HEK293 (cell line): ENCODE data around the gene SLC35G6.

Experiments used
- CTCF ChIA-PET: fragments of 350-600 bp; formaldehyde crosslinking; extraction: SDS; loops from one replicate; lab custom pipeline; 2021; ENCODE audit warnings: antibody characterized with exemption; lab: Yijun Ruan, JAX
- POLR2A ChIA-PET: fragments of 300-600 bp; formaldehyde crosslinking; extraction: SDS; loops from one replicate; lab custom pipeline; 2020; ENCODE audit warnings: antibody characterized with exemption, inconsistent platforms; lab: Yijun Ruan, JAX
- H3K27ac ChIP-seq: fragments of 200-500 bp; sonication (Bioruptor generic); 2 replicates; pipeline ENCODE4 v1.5.1; 2014; ENCODE audit warnings: low read depth, low read length, control low read depth, inconsistent platforms; ENCODE audit errors: extremely low read depth
- H3K36me3 ChIP-seq, 2 experiments: fragments of 200-500 bp in 1 of 2; sonication (Bioruptor generic) in 1 of 2; 1 replicate in 1 of 2; 2 replicates in 1 of 2; pipeline ENCODE4 v1.5.1; 2014 to 2017; ENCODE audit warnings: inconsistent platforms in 2 of 2, low read length in 2 of 2; ENCODE audit not compliant: control insufficient read depth in 2 of 2, insufficient read depth in 1 of 2
- H3K4me1 ChIP-seq: fragments of 200-500 bp; sonication (Bioruptor generic); 2 replicates; pipeline ENCODE4 v1.5.1; 2014; ENCODE audit warnings: mild to moderate bottlenecking, low read length, inconsistent platforms; ENCODE audit not compliant: control insufficient read depth, insufficient read depth
- H3K4me3 ChIP-seq: 2 replicates; pipeline ENCODE4 v1.5.1; 2011; ENCODE audit warnings: low read depth, mild to moderate bottlenecking, control low read depth, low read length, moderate library complexity
- H3K9me3 ChIP-seq: fragments of 200-500 bp; sonication (Bioruptor generic); 2 replicates; pipeline ENCODE4 v1.5.1; 2014; ENCODE audit warnings: low read depth, low read length, inconsistent platforms; ENCODE audit not compliant: control insufficient read depth, insufficient read depth
- KLF10 ChIP-seq: fragments of 450-650 bp; IDR thresholded peaks from 2 replicates; pipeline ENCODE4 v1.5.1; 2018; ENCODE audit warnings: missing biosample characterization, mild to moderate bottlenecking, missing genetic modification characterization
- SALL2 ChIP-seq: fragments of 450-650 bp; formaldehyde crosslinking; IDR thresholded peaks from 2 replicates; pipeline ENCODE4 v1.5.0; 2017; ENCODE audit warnings: missing biosample characterization, mild to moderate bottlenecking, missing genetic modification characterization, borderline replicate concordance
- ZBTB21 ChIP-seq: fragments of 450-650 bp; formaldehyde crosslinking; IDR thresholded peaks from 2 replicates; pipeline ENCODE4 v1.5.1; 2017; ENCODE audit warnings: missing biosample characterization, missing genetic modification characterization
- ZNF175 ChIP-seq: fragments of 450-650 bp; formaldehyde crosslinking; IDR thresholded peaks from 2 replicates; pipeline ENCODE4 v1.5.1; 2016; ENCODE audit warnings: missing biosample characterization, missing genetic modification characterization
- ZNF280D ChIP-seq: fragments of 450-650 bp; formaldehyde crosslinking; IDR thresholded peaks from 2 replicates; pipeline ENCODE4 v1.5.1; 2016; ENCODE audit warnings: missing biosample characterization, missing genetic modification characterization
- ZNF302 ChIP-seq: fragments of 450-650 bp; formaldehyde crosslinking; IDR thresholded peaks from 2 replicates; pipeline ENCODE4 v1.5.1; 2016; ENCODE audit warnings: missing biosample characterization, missing genetic modification characterization, low read depth
- ZNF335 ChIP-seq: fragments of 450-650 bp; formaldehyde crosslinking; conservative IDR thresholded peaks from 2 replicates; pipeline ENCODE4 v1.5.1; 2016; ENCODE audit warnings: missing biosample characterization, missing genetic modification characterization
- ZNF350 ChIP-seq: fragments of 450-650 bp; formaldehyde crosslinking; IDR thresholded peaks from 2 replicates; pipeline ENCODE4 v1.5.0; 2017; ENCODE audit warnings: missing biosample characterization, mild to moderate bottlenecking, missing genetic modification characterization
- ZNF354C ChIP-seq: fragments of 450-650 bp; formaldehyde crosslinking; IDR thresholded peaks from 2 replicates; pipeline ENCODE4 v1.5.1; 2016; ENCODE audit warnings: missing biosample characterization, missing genetic modification characterization, low read depth, borderline replicate concordance
- ZNF366 ChIP-seq: fragments of 450-650 bp; formaldehyde crosslinking; conservative IDR thresholded peaks from 2 replicates; pipeline ENCODE4 v1.5.1; 2016; ENCODE audit warnings: missing biosample characterization, missing genetic modification characterization
- ZNF404 ChIP-seq: fragments of 450-650 bp; formaldehyde crosslinking; IDR thresholded peaks from 2 replicates; pipeline ENCODE4 v1.5.1; 2017; ENCODE audit warnings: missing biosample characterization, missing genetic modification characterization
- ZNF416 ChIP-seq: fragments of 450-650 bp; formaldehyde crosslinking; IDR thresholded peaks from 2 replicates; pipeline ENCODE4 v1.5.1; 2016; ENCODE audit warnings: missing biosample characterization, missing genetic modification characterization
- ZNF48 ChIP-seq: fragments of 450-650 bp; formaldehyde crosslinking; IDR thresholded peaks from 2 replicates; pipeline ENCODE4 v1.5.1; 2016; ENCODE audit warnings: missing biosample characterization, missing genetic modification characterization
- ZNF530 ChIP-seq: fragments of 450-650 bp; formaldehyde crosslinking; IDR thresholded peaks from 2 replicates; pipeline ENCODE4 v1.5.1; 2016; ENCODE audit warnings: low read depth, missing biosample characterization, missing genetic modification characterization
- ZNF560 ChIP-seq: fragments of 450-650 bp; formaldehyde crosslinking; IDR thresholded peaks from 2 replicates; pipeline ENCODE4 v1.5.1; 2017; ENCODE audit warnings: missing biosample characterization, missing genetic modification characterization, borderline replicate concordance
- ZNF600 ChIP-seq: fragments of 450-650 bp; formaldehyde crosslinking; IDR thresholded peaks from 2 replicates; pipeline ENCODE4 v1.5.1; 2016; ENCODE audit warnings: missing biosample characterization, missing genetic modification characterization
- ZNF658 ChIP-seq: fragments of 450-650 bp; formaldehyde crosslinking; IDR thresholded peaks from 2 replicates; pipeline ENCODE4; 2016; ENCODE audit warnings: missing biosample characterization, missing genetic modification characterization
- ZNF660 ChIP-seq: fragments of 450-650 bp; IDR thresholded peaks from 2 replicates; pipeline ENCODE4 v1.5.1; 2018; ENCODE audit warnings: missing biosample characterization, mild to moderate bottlenecking, missing genetic modification characterization
- ZNF701 ChIP-seq: fragments of 450-650 bp; formaldehyde crosslinking; IDR thresholded peaks from 2 replicates; pipeline ENCODE4 v1.5.1; 2016; ENCODE audit warnings: missing biosample characterization, missing genetic modification characterization
- ZNF791 ChIP-seq: fragments of 450-650 bp; formaldehyde crosslinking; IDR thresholded peaks from 2 replicates; pipeline ENCODE4 v1.5.1; 2016; ENCODE audit warnings: missing biosample characterization, missing genetic modification characterization
- ZSCAN4 ChIP-seq: fragments of 450-650 bp; formaldehyde crosslinking; IDR thresholded peaks from 2 replicates; pipeline ENCODE4 v1.5.1; 2017; ENCODE audit warnings: missing biosample characterization, missing genetic modification characterization
- TF ChIP-seq, protein P1 (sequence below): fragments of 450-650 bp; formaldehyde crosslinking; IDR thresholded peaks from 2 replicates; pipeline ENCODE4 v1.5.1; 2017; ENCODE audit warnings: missing biosample characterization, missing genetic modification characterization
- TF ChIP-seq, protein P2 (sequence below): fragments of 450-650 bp; formaldehyde crosslinking; IDR thresholded peaks from 2 replicates; pipeline ENCODE4 v1.5.1; 2016; ENCODE audit warnings: missing biosample characterization, missing genetic modification characterization
- TF ChIP-seq, protein P3 (sequence below): fragments of 450-650 bp; formaldehyde crosslinking; IDR thresholded peaks from 2 replicates; pipeline ENCODE4; 2016; ENCODE audit warnings: missing biosample characterization, missing genetic modification characterization
- TF ChIP-seq, protein P4 (sequence below): fragments of 450-650 bp; formaldehyde crosslinking; IDR thresholded peaks from 2 replicates; pipeline ENCODE4 v1.5.1; 2016; ENCODE audit warnings: missing biosample characterization, missing genetic modification characterization
- TF ChIP-seq, protein P5 (sequence below): fragments of 450-650 bp; formaldehyde crosslinking; IDR thresholded peaks from 2 replicates; pipeline ENCODE4 v1.5.1; 2016; ENCODE audit warnings: missing biosample characterization, missing genetic modification characterization

SLC35G6 gene

GRCh38 chr17:7440834-7441195, 40.4 kb upstream of the SLC35G6 start:
- Histone ChIP-seq H3K36me3 (no peaks in the 10 kb centered on the region), H3K9me3 (no peaks in the 10 kb centered on the region), H3K4me1 (peaks cover 30% of the 10 kb centered on the region), H3K27ac (peak overlapping the region; percentile 74; the same call in 1 of the 2 replicates), H3K4me3 (no peak overlapping the region)
- ChIA-PET POLR2A (interaction anchor here (0.5 to 3.1 kb wide), 11 partner anchors 10 to 210 kb away, joined by 3 to 21 read pairs (median 3); partner anchors contain the start of genes PLSCR3, POLR2A, TMEM256 and ZBTB4), CTCF (interaction anchor here (0.6 to 3.8 kb wide), 3 partner anchors 21 to 394 kb away, joined by 3 to 18 read pairs (median 3); partner anchors contain the start of gene TMEM95)
- TF ChIP-seq, protein P1, sequence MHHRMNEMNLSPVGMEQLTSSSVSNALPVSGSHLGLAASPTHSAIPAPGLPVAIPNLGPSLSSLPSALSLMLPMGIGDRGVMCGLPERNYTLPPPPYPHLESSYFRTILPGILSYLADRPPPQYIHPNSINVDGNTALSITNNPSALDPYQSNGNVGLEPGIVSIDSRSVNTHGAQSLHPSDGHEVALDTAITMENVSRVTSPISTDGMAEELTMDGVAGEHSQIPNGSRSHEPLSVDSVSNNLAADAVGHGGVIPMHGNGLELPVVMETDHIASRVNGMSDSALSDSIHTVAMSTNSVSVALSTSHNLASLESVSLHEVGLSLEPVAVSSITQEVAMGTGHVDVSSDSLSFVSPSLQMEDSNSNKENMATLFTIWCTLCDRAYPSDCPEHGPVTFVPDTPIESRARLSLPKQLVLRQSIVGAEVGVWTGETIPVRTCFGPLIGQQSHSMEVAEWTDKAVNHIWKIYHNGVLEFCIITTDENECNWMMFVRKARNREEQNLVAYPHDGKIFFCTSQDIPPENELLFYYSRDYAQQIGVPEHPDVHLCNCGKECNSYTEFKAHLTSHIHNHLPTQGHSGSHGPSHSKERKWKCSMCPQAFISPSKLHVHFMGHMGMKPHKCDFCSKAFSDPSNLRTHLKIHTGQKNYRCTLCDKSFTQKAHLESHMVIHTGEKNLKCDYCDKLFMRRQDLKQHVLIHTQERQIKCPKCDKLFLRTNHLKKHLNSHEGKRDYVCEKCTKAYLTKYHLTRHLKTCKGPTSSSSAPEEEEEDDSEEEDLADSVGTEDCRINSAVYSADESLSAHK (tag by site-specific recombination) = no peak
- TF ChIP-seq ZNF350 (tag by site-specific recombination) = no peak
- TF ChIP-seq ZBTB21 (tag by site-specific recombination) = no peak
- no peak for TF ChIP-seq ZNF302 (tag by site-specific recombination)
- no peak for TF ChIP-seq SALL2 (tag by site-specific recombination)
- TF ChIP-seq KLF10 (tag by site-specific recombination) = no peak
- no peak for TF ChIP-seq ZNF366 (tag by site-specific recombination)
- no peak for TF ChIP-seq ZNF660
- TF ChIP-seq, protein P2, sequence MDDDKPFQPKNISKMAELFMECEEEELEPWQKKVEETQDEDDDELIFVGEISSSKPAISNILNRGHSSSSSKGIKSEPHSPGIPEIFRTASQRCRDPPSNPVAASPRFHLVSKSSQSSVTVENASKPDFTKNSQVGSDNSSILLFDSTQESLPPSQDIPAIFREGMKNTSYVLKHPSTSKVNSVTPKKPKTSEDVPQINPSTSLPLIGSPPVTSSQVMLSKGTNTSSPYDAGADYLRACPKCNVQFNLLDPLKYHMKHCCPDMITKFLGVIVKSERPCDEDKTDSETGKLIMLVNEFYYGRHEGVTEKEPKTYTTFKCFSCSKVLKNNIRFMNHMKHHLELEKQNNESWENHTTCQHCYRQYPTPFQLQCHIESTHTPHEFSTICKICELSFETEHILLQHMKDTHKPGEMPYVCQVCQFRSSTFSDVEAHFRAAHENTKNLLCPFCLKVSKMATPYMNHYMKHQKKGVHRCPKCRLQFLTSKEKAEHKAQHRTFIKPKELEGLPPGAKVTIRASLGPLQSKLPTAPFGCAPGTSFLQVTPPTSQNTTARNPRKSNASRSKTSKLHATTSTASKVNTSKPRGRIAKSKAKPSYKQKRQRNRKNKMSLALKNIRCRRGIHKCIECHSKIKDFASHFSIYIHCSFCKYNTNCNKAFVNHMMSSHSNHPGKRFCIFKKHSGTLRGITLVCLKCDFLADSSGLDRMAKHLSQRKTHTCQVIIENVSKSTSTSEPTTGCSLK (tag by site-specific recombination) = no peak
- TF ChIP-seq, protein P3, sequence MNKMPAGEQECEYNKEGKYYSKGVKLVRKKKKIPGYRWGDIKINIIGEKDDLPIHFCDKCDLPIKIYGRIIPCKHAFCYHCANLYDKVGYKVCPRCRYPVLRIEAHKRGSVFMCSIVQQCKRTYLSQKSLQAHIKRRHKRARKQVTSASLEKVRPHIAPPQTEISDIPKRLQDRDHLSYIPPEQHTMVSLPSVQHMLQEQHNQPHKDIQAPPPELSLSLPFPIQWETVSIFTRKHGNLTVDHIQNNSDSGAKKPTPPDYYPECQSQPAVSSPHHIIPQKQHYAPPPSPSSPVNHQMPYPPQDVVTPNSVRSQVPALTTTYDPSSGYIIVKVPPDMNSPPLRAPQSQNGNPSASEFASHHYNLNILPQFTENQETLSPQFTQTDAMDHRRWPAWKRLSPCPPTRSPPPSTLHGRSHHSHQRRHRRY = no peak
- no peak for TF ChIP-seq ZNF354C
- no peak for TF ChIP-seq ZNF404
- TF ChIP-seq ZNF416 (tag by site-specific recombination) = no peak
- TF ChIP-seq, protein P4, sequence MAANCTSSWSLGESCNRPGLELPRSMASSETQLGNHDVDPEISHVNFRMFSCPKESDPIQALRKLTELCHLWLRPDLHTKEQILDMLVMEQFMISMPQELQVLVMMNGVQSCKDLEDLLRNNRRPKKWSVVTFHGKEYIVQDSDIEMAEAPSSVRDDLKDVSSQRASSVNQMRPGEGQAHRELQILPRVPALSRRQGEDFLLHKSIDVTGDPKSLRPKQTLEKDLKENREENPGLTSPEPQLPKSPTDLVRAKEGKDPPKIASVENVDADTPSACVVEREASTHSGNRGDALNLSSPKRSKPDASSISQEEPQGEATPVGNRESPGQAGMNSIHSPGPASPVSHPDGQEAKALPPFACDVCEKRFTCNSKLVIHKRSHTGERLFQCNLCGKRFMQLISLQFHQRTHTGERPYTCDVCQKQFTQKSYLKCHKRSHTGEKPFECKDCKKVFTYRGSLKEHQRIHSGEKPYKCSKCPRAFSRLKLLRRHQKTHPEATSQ (tag by site-specific recombination) = no peak
- TF ChIP-seq ZSCAN4 (tag by site-specific recombination) = no peak
- TF ChIP-seq ZNF658 (tag by site-specific recombination) = no peak
- no peak for TF ChIP-seq ZNF791
- TF ChIP-seq, protein P5, sequence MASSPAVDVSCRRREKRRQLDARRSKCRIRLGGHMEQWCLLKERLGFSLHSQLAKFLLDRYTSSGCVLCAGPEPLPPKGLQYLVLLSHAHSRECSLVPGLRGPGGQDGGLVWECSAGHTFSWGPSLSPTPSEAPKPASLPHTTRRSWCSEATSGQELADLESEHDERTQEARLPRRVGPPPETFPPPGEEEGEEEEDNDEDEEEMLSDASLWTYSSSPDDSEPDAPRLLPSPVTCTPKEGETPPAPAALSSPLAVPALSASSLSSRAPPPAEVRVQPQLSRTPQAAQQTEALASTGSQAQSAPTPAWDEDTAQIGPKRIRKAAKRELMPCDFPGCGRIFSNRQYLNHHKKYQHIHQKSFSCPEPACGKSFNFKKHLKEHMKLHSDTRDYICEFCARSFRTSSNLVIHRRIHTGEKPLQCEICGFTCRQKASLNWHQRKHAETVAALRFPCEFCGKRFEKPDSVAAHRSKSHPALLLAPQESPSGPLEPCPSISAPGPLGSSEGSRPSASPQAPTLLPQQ (tag by site-specific recombination) = no peak
- no peak for TF ChIP-seq ZNF701 (tag by site-specific recombination)
- TF ChIP-seq ZNF175 (tag by site-specific recombination) = no peak
- TF ChIP-seq ZNF335 (tag by site-specific recombination) = peak; percentile 69
- no peak for TF ChIP-seq ZNF530 (tag by site-specific recombination)
- peak; percentile 6; the same call in 1 of the 2 replicates for TF ChIP-seq ZNF600 (tag by site-specific recombination)
- no peak for TF ChIP-seq ZNF280D
- no peak for TF ChIP-seq ZNF560 (tag by site-specific recombination)
- TF ChIP-seq ZNF48 = no peak
